SK-N-SH treated with all-trans-retinoic acid at 6 μM for 48 hours (cell line): ENCODE data around the gene ADAMTS9.

Source experiments
- ATAC-seq: fragments of 200-7000 bp; cut with Tn5 transposase; 3 replicates; pipeline ENCODE4 v1.9.1; 2020; ENCODE audit warnings: mild to moderate bottlenecking, moderate library complexity
- ARNTL ChIP-seq: fragments of 450-650 bp; formaldehyde crosslinking; IDR thresholded peaks from 2 replicates; pipeline ENCODE4 v1.5.0; 2020; ENCODE audit warnings: low read depth, mild to moderate bottlenecking, moderate library complexity, borderline replicate concordance
- BACH2 ChIP-seq: fragments of 250-450 bp; sonication (Bioruptor Pico); IDR thresholded peaks from 2 replicates; pipeline ENCODE4 v1.9.0; 2021; ENCODE audit warnings: mild to moderate bottlenecking, borderline replicate concordance
- CREB5 ChIP-seq: fragments of 250-450 bp; sonication (Bioruptor Pico); IDR thresholded peaks from 2 replicates; pipeline ENCODE4 v1.5.1; 2020; ENCODE audit warnings: low read depth, mild to moderate bottlenecking, moderate library complexity
- CSRNP3 ChIP-seq: fragments of 250-450 bp; sonication (Bioruptor Pico); IDR thresholded peaks from 2 replicates; pipeline ENCODE4 v1.5.1; 2021; ENCODE audit warnings: mild to moderate bottlenecking, moderate library complexity
- ESRRG ChIP-seq: fragments of 250-450 bp; sonication (Bioruptor Pico); IDR thresholded peaks from 2 replicates; pipeline ENCODE4 v1.6.1; 2021; ENCODE audit warnings: mild to moderate bottlenecking
- GLIS3 ChIP-seq: fragments of 250-450 bp; sonication (Bioruptor Pico); IDR thresholded peaks from 2 replicates; pipeline ENCODE4 v1.5.0; 2020; ENCODE audit warnings: mild to moderate bottlenecking, moderate library complexity
- ISL1 ChIP-seq: fragments of 250-450 bp; sonication (Bioruptor Pico); IDR thresholded peaks from 2 replicates; pipeline ENCODE4 v2.1.2; 2022; ENCODE audit warnings: mild to moderate bottlenecking, moderate library complexity
- OSR1 ChIP-seq: fragments of 250-450 bp; sonication (Bioruptor Pico); IDR thresholded peaks from 2 replicates; pipeline ENCODE4 v1.8.0; 2022; ENCODE audit warnings: moderate library complexity, mild to moderate bottlenecking, inconsistent platforms
- PATZ1 ChIP-seq: fragments of 250-450 bp; sonication (Bioruptor Pico); IDR thresholded peaks from 2 replicates; pipeline ENCODE4 v1.8.0; 2020; ENCODE audit warnings: mild to moderate bottlenecking, moderate library complexity, borderline replicate concordance
- PPARA ChIP-seq: fragments of 250-450 bp; sonication (Bioruptor Pico); IDR thresholded peaks from 2 replicates; pipeline ENCODE4 v1.5.0; 2020; ENCODE audit warnings: mild to moderate bottlenecking, borderline replicate concordance
- RARB ChIP-seq: fragments of 250-450 bp; sonication (Bioruptor Pico); IDR thresholded peaks from 2 replicates; pipeline ENCODE4 v1.8.0; 2021; ENCODE audit warnings: mild to moderate bottlenecking, moderate library complexity
- SNAI2 ChIP-seq: fragments of 250-450 bp; sonication (Bioruptor Pico); IDR thresholded peaks from 2 replicates; pipeline ENCODE4 v1.5.0; 2020; ENCODE audit warnings: mild to moderate bottlenecking, moderate library complexity
- TCF4 ChIP-seq: fragments of 250-450 bp; sonication (Bioruptor Pico); IDR thresholded peaks from 2 replicates; pipeline ENCODE4 v1.8.0; 2021; ENCODE audit warnings: mild to moderate bottlenecking, moderate library complexity, borderline replicate concordance
- TOX ChIP-seq: fragments of 250-450 bp; sonication (Bioruptor Pico); IDR thresholded peaks from 2 replicates; pipeline ENCODE4 v1.8.0; 2021; ENCODE audit warnings: mild to moderate bottlenecking, moderate library complexity, borderline replicate concordance
- ZC3H10 ChIP-seq: fragments of 250-450 bp; sonication (Bioruptor Pico); IDR thresholded peaks from 2 replicates; pipeline ENCODE4 v1.5.1; 2021; ENCODE audit warnings: mild to moderate bottlenecking, moderate library complexity
- ZFP3 ChIP-seq: fragments of 250-450 bp; sonication (Bioruptor Pico); IDR thresholded peaks from 2 replicates; pipeline ENCODE4 v1.5.0; 2020; ENCODE audit warnings: mild to moderate bottlenecking, moderate library complexity
- ZFP30 ChIP-seq: fragments of 450-650 bp; formaldehyde crosslinking; IDR thresholded peaks from 2 replicates; pipeline ENCODE4 v1.5.0; 2022; ENCODE audit warnings: mild to moderate bottlenecking, moderate library complexity
- ZNF565 ChIP-seq: fragments of 450-650 bp; formaldehyde crosslinking; conservative IDR thresholded peaks from 2 replicates; pipeline ENCODE4 v1.5.0; 2020; ENCODE audit warnings: low read depth, mild to moderate bottlenecking, moderate library complexity
- ZNF70 ChIP-seq: fragments of 450-650 bp; formaldehyde crosslinking; IDR thresholded peaks from 2 replicates; pipeline ENCODE4 v1.5.0; 2020; ENCODE audit warnings: mild to moderate bottlenecking, moderate library complexity
- ZNF8 ChIP-seq: fragments of 450-650 bp; formaldehyde crosslinking; IDR thresholded peaks from 2 replicates; pipeline ENCODE4 v1.5.0; 2020; ENCODE audit warnings: mild to moderate bottlenecking, moderate library complexity

Gene ADAMTS9

GRCh38 chr3:64539451-64540196 is 148.2 kb downstream of the ADAMTS9 start (continued):
- TF ChIP-seq CSRNP3 (CRISPR knock-in tag): no peak
- TF ChIP-seq, all 23 proteins: peak for 0

- ATAC-seq: no peak
- TF ChIP-seq ZNF565 (CRISPR knock-in tag): no peak
- no peak for TF ChIP-seq GLIS3
- TF ChIP-seq RARB (CRISPR knock-in tag): no peak
- TF ChIP-seq, all 23 proteins: peak for 0
Observed at GRCh38 chr3:64536166-64536565, 151.6 kb downstream of the ADAMTS9 start.

GRCh38 chr3:64533617-64534317 is 154.0 kb downstream of the ADAMTS9 start:
- TF ChIP-seq TOX (CRISPR knock-in tag): no peak
- no peak for TF ChIP-seq ZC3H10 (CRISPR knock-in tag)
- TF ChIP-seq BACH2 (CRISPR knock-in tag): no peak
- no peak for TF ChIP-seq RARB (CRISPR knock-in tag)
- TF ChIP-seq ARNTL (CRISPR knock-in tag): no peak
- TF ChIP-seq ZFP3 (CRISPR knock-in tag): no peak
- no peak for TF ChIP-seq ZFP30 (CRISPR knock-in tag)
- TF ChIP-seq SNAI2 (CRISPR knock-in tag): no peak
- TF ChIP-seq CREB5 (CRISPR knock-in tag): no peak
- ATAC-seq: peak; percentile 98

GRCh38 chr3:64530434-64531049 is 157.3 kb downstream of the ADAMTS9 start:
- no peak for TF ChIP-seq PATZ1 (CRISPR knock-in tag)
- TF ChIP-seq TCF4 (CRISPR knock-in tag): no peak
- no peak for TF ChIP-seq ZNF70 (CRISPR knock-in tag)
- no peak for TF ChIP-seq ESRRG
- no peak for TF ChIP-seq ARNTL (CRISPR knock-in tag)
- TF ChIP-seq ZFP3 (CRISPR knock-in tag): no peak
- no peak for TF ChIP-seq ZNF8 (CRISPR knock-in tag)
- no peak for TF ChIP-seq OSR1 (CRISPR knock-in tag)
- no peak for TF ChIP-seq CSRNP3 (CRISPR knock-in tag)
- peak; percentile 58 for ATAC-seq

- ATAC-seq: no peak
- no peak for TF ChIP-seq ISL1 (CRISPR knock-in tag)
- TF ChIP-seq ARNTL (CRISPR knock-in tag): no peak
- no peak for TF ChIP-seq PATZ1 (CRISPR knock-in tag)
- TF ChIP-seq ZNF565 (CRISPR knock-in tag): no peak
- TF ChIP-seq ZFP30 (CRISPR knock-in tag): no peak
- TF ChIP-seq TCF4 (CRISPR knock-in tag): no peak
- no peak for TF ChIP-seq PPARA
- TF ChIP-seq ESRRG: no peak
- TF ChIP-seq, all 23 proteins: peak for 0
Observed at GRCh38 chr3:64523324-64523723, 164.5 kb downstream of the ADAMTS9 start.
